ENCODE results near the gene CEBPE. TPM values are rescaled to one million over a fixed set of nuclear protein-coding genes. Genes with fewer than 3 reads are reported as not detected.
A peak's percentile ranks its signal among the peaks of the same experiment; 100 is the strongest.

Gene CEBPE
- total RNA-seq, 2 experiments from 2014 or later, result 0.19 to 0.34 TPM

DNA sequence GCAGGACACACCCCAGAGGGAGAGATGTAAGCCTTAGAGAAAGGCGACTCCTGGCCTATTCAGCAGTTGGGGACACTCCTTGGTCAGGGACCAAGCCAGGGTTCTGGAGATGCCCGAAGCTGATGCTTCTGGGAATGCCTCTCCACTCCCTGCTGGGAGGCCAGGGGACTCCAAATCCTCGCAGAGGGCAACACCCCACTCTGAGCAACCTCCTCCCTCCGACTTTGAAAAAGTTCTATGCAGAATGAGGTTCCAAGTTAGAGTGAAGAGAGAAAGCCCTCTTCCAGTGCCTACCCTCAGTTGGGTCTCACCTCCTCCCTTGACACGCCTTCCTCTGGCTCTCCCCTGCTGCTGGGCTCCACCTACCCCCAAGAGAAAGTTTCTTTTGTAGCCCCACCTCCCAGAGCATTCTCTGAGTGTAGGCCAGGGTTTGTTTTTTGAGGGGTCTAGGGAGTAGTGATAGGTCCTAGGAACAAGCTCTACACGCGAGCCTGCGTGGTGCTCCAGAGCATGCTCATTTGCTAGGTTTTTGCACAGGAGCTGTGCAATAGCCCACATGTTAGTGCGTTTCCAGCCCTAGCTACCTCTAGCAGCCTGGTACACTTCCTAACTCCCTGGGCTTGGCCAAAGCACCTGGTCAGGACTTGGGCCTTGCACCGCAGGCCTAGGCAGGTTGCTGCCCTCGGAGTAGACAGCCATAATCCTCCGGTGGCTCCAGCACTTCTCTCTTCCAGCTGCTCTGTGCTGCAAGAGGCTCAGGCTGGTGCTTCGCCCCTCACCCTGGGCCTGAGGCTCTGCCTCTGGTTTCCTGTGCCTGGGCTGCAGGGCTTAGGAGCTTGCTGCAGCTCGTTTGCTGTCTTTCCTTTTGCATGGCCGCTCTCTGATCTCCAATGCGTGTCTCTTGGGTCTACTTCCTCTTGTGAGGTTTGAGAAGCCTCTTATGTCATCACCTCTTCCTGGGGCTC is 590 bp upstream of the CEBPE start:
- peak; percentile 34 for DNase-seq
- H3K27me3 Mint-ChIP-seq, result no peaks in the 10 kb centered on the region
- intact Hi-C loops (cut with DNase I, micrococcal nuclease), result loop anchor here (1.0 to 2.0 kb wide), 8 partner anchors 24 to 261 kb away; partner anchors contain the start of genes ACIN1 (in 1 of the 2), C14orf119 (in 1 of the 2) and RNF212B (in 1 of the 2)
- H3K36me3 Mint-ChIP-seq (ENCODE audit: low read depth), result no peaks in the 10 kb centered on the region
- H3K27ac Mint-ChIP-seq, result peak overlapping the region; percentile 68
- ChIA-PET POLR2A (interaction anchor here (2.0 to 3.0 kb wide), 2 partner anchors 25 to 48 kb away, joined by 5 to 20 read pairs; partner anchors contain the start of genes ACIN1 and C14orf119), CTCF (interaction anchor here (0.6 to 10.7 kb wide), 28 partner anchors 8 to 260 kb away, joined by 3 to 276 read pairs (median 5); partner anchors contain the start of genes ACIN1, C14orf119, LRP10 and PABPN1)
- H3K4me1 Mint-ChIP-seq, result peaks cover 53% of the 10 kb centered on the region
- no peak overlapping the region for H3K4me3 Mint-ChIP-seq
- ATAC-seq, result peak; percentile 24
- no peaks in the 10 kb centered on the region for H3K9me3 Mint-ChIP-seq (ENCODE audit: low read depth)

DNA sequence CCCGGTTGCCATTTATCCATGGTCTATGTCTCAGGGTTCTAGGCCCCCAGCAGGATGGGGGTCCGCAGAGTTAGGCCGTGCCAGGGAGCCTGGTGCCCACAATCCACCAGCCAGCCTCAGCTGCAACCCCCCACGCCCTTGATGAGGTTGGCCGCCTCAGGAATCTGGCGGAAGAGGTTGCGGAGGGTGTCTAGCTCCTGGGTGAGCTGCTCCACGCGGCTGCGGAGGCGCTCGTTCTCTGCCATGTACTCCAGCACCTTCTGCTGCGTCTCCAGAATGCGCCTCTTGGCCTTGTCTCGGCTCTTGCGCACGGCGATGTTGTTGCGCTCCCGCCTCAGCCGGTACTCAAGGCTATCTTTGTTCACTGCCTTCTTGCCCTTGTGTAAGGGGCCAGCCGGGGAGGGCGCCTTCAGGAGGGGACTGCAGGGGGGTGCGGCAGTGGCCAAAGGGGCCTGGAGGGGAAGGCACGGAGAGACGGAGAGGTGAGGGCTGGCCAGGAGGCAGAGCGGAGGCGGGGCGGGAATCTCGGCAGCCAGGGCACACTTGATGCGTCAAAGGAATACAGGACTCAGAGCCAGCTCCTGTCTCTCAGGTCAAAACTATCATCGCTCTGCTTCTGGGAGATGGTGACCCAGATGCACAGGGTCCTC is 1.6 kb downstream of the CEBPE start:
- no peaks in the 10 kb centered on the region for H3K36me3 Mint-ChIP-seq (ENCODE audit: low read depth)
- no peak overlapping the region for H3K4me3 Mint-ChIP-seq
- intact Hi-C loops (cut with DNase I, micrococcal nuclease), result no loop called here
- peaks cover 57% of the 10 kb centered on the region for H3K4me1 Mint-ChIP-seq
- no peak overlapping the region for H3K27ac Mint-ChIP-seq
- ChIA-PET POLR2A (no interaction called here), CTCF (interaction anchor here (0.6 to 10.7 kb wide), 3 partner anchors 40 to 66 kb away, joined by 3 to 276 read pairs (median 5); partner anchors contain the start of gene SLC7A8)
- no peaks in the 10 kb centered on the region for H3K9me3 Mint-ChIP-seq (ENCODE audit: low read depth)
- H3K27me3 Mint-ChIP-seq, result no peaks in the 10 kb centered on the region
- DNase-seq (no peak), ATAC-seq (no peak)

- Mint-ChIP-seq H3K9me3 (ENCODE audit: low read depth) (no peaks in the 10 kb centered on the region), H3K27me3 (no peaks in the 10 kb centered on the region), H3K4me3 (no peak overlapping the region), H3K36me3 (ENCODE audit: low read depth) (no peaks in the 10 kb centered on the region), H3K27ac (no peak overlapping the region), H3K4me1 (peaks cover 49% of the 10 kb centered on the region)
- ATAC-seq, result no peak
- intact Hi-C loops (cut with DNase I, micrococcal nuclease), result no loop called here
- ChIA-PET POLR2A (no interaction called here), CTCF (interaction anchor here (0.5 to 1.1 kb wide), 2 partner anchors 54 to 64 kb away, joined by 3 to 4 read pairs; no protein-coding TSS in a partner anchor)
- DNase-seq, result no peak
These were observed 3.1 kb downstream of the CEBPE start for GRCh38 chr14:23115918-23116317.

DNA sequence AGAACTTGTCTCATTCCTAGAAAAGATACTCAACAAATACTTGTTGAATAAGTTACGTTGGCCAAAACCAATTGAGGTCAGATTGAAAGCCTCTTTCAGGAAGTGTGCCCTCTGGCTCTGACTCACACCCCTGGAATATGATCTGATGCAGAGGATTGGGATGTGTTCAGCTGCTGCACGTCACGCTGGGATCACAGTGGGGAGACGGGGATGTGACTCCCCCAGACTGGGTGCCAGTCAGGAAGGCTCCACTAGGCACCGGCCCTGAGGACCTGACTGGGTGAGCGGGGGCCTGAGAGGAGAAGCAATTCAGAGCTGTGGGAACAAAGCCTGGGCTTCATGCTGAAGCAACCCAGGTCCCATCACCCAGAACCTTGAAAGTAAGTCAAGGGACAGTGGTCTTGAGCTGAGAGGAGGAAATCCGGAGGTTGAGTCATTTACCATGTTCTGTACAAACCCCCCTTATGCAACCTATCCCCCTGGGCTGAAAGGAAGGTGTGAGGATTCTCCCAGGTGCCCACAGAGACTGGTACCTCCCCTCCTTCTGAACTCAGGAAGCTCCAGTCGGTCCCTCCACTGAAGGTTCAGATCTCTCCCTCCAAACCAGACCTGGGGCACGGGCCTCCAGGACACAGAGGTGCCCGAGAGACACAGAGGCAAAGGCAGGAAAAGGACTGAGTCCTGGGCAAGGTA is 3.9 kb downstream of the CEBPE start:
- Mint-ChIP-seq H3K4me3 (no peak overlapping the region), H3K4me1 (peaks cover 42% of the 10 kb centered on the region), H3K27ac (no peak overlapping the region), H3K9me3 (ENCODE audit: low read depth) (no peaks in the 10 kb centered on the region), H3K27me3 (no peaks in the 10 kb centered on the region), H3K36me3 (ENCODE audit: low read depth) (no peaks in the 10 kb centered on the region)
- intact Hi-C loops (cut with DNase I, micrococcal nuclease), result no loop called here
- DNase-seq (no peak), ATAC-seq (no peak)
- CTCF ChIA-PET, result interaction anchor here (0.6 to 1.5 kb wide), 4 partner anchors 49 to 72 kb away, joined by 3 to 5 read pairs (median 4); no protein-coding TSS in a partner anchor
- POLR2A ChIA-PET, result no interaction called here

DNA sequence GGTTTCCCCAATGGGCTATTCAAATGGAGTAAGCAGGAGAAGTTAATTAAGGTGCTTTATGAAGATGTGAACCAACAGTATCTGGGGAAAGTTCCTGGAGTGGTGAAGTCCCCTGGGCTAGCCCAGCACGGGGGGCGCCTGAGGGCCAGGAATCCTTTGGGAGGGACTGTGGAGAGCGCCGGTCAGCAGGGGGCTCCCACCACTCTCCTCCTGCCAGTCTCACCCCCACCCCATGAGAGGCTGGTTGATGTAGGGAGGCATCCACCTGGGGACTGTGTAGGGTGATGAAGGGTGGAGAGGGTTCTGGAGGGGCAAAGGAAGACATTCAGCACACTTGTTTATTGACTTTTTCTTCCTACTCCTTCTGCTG is 4.4 kb downstream of the CEBPE start:
- H3K9me3 Mint-ChIP-seq (ENCODE audit: low read depth), result no peaks in the 10 kb centered on the region
- no peak for ATAC-seq
- POLR2A ChIA-PET, result no interaction called here
- intact Hi-C loops (cut with DNase I, micrococcal nuclease), result no loop called here
- no peaks in the 10 kb centered on the region for H3K36me3 Mint-ChIP-seq (ENCODE audit: low read depth)
- no peak overlapping the region for H3K4me3 Mint-ChIP-seq
- H3K27ac Mint-ChIP-seq, result no peak overlapping the region
- no peaks in the 10 kb centered on the region for H3K27me3 Mint-ChIP-seq
- DNase-seq, result no peak
- peaks cover 36% of the 10 kb centered on the region for H3K4me1 Mint-ChIP-seq
- CTCF ChIA-PET, result interaction anchor here (0.6 to 1.5 kb wide), 6 partner anchors 9 to 72 kb away, joined by 3 to 5 read pairs (median 3); no protein-coding TSS in a partner anchor

GRCh38 chr14:23114120-23114458 is 5.0 kb downstream of the CEBPE start:
- POLR2A ChIA-PET, result no interaction called here
- Mint-ChIP-seq H3K9me3 (ENCODE audit: low read depth) (no peaks in the 10 kb centered on the region), H3K36me3 (ENCODE audit: low read depth) (no peaks in the 10 kb centered on the region), H3K27me3 (no peaks in the 10 kb centered on the region), H3K4me1 (peaks cover 31% of the 10 kb centered on the region), H3K27ac (no peak overlapping the region), H3K4me3 (no peak overlapping the region)
- DNase-seq, result no peak
- CTCF ChIA-PET, result interaction anchor here (0.6 to 1.5 kb wide), 5 partner anchors 9 to 73 kb away, joined by 3 to 5 read pairs (median 3); no protein-coding TSS in a partner anchor
- intact Hi-C loops (cut with DNase I, micrococcal nuclease), result no loop called here
- no peak for ATAC-seq

DNA sequence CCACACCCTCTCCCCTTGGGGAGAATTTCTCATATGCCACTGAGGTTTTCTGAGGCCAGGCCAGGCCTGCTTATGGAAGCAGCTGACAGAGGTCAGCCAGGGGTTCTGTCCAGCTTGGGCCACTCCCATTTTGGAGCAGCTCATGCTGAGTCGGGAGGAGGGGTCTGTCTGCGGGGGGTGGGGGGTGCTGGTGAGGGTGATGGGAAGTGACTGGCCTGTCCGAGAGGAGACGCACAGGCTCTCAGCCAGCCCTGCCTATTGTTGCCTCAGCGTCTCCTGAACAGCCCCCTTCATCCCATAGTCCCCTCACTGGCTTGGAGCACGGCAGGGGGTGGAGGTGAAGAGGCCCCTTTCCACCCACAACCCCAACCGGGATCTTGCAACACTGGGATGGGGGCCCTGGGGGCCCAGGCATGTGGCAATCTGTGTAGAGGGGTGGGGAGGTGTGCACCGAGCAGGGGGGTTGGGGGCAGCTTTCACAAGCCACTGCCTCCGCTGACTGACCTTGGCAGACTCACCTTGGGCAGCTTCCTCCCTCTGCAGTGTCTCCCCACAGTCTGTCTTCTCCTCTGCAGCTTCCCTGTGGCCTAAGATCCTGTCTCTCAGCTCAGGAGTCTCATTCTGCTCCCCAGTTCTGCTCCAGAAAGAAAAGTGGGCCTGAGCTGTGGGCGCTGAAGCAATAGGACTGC is 5.5 kb downstream of the CEBPE start:
- H3K27me3 Mint-ChIP-seq, result no peaks in the 10 kb centered on the region
- ATAC-seq, result no peak
- DNase-seq, result no peak
- no peaks in the 10 kb centered on the region for H3K36me3 Mint-ChIP-seq (ENCODE audit: low read depth)
- no peaks in the 10 kb centered on the region for H3K9me3 Mint-ChIP-seq (ENCODE audit: low read depth)
- peaks cover 27% of the 10 kb centered on the region for H3K4me1 Mint-ChIP-seq
- intact Hi-C loops (cut with DNase I, micrococcal nuclease), result no loop called here
- no peak overlapping the region for H3K4me3 Mint-ChIP-seq
- POLR2A ChIA-PET, result no interaction called here
- CTCF ChIA-PET, result interaction anchor here (0.6 to 1.8 kb wide), 7 partner anchors 12 to 127 kb away, joined by 3 to 12 read pairs (median 4); no protein-coding TSS in a partner anchor
- H3K27ac Mint-ChIP-seq, result no peak overlapping the region

- Mint-ChIP-seq H3K4me3 (no peak overlapping the region), H3K27ac (no peak overlapping the region), H3K4me1 (peaks cover 18% of the 10 kb centered on the region), H3K36me3 (ENCODE audit: low read depth) (no peaks in the 10 kb centered on the region), H3K9me3 (ENCODE audit: low read depth) (no peaks in the 10 kb centered on the region), H3K27me3 (no peaks in the 10 kb centered on the region)
- DNase-seq (no peak), ATAC-seq (no peak)
- POLR2A ChIA-PET, result no interaction called here
- intact Hi-C loops (cut with DNase I, micrococcal nuclease), result no loop called here
- CTCF ChIA-PET, result interaction anchor here (0.6 to 4.2 kb wide), 13 partner anchors 8 to 1155 kb away, joined by 3 to 30 read pairs (median 4); no protein-coding TSS in a partner anchor
These were observed 6.5 kb downstream of the CEBPE start for GRCh38 chr14:23112359-23113178.

GRCh38 chr14:23110579-23111365 is 8.3 kb downstream of the CEBPE start:
- H3K27ac Mint-ChIP-seq, result no peak overlapping the region
- no peaks in the 10 kb centered on the region for H3K27me3 Mint-ChIP-seq
- ChIA-PET POLR2A (interaction anchor here (0.7 kb wide), 1 partner anchor 16 kb away, joined by 3 read pairs; the partner anchor contains the start of genes ACIN1 and C14orf119), CTCF (interaction anchor here (0.7 to 4.2 kb wide), 11 partner anchors 10 to 509 kb away, joined by 3 to 35 read pairs (median 5); no protein-coding TSS in a partner anchor)
- DNase-seq (no peak), ATAC-seq (no peak)
- H3K4me3 Mint-ChIP-seq, result no peak overlapping the region
- H3K4me1 Mint-ChIP-seq, result peaks cover 9% of the 10 kb centered on the region
- H3K36me3 Mint-ChIP-seq (ENCODE audit: low read depth), result no peaks in the 10 kb centered on the region
- intact Hi-C loops (cut with DNase I, micrococcal nuclease), result no loop called here
- H3K9me3 Mint-ChIP-seq (ENCODE audit: low read depth), result no peaks in the 10 kb centered on the region
